ENCODE data around the gene NOC2L.

DNA sequence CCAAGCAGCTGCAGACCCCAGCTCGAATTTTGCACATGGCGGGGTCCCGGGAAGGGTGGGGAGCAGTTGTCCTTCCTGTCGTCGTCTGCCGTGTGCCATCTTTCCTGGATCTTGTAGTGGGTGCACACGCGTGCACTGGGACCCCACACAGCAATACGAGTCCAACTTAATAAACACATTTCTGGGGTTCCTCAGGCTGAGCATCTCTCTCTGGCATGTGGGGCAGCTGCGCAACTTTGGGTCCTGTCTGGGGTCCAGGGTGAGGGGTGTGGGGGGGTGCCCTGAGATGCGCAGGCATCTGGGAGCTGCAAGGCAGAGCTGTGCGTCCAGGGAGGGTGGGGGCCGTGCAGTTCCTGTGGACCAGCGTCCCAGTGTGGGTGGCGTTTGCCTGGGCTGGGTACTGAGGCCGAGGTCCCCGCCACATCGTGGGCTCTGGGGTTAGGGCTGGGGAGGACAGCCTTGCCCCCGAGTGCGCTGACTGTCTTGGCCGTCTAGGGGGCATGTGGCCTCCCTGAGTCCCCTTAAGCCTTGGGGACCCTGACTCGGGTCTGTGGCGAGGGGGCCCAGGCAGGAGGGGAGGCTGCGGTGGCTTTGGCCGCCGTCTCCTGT is 6.6 kb upstream of the NOC2L start:
- TF ChIP-seq YY1 (IDR thresholded peaks at IDR 0.05; ENCODE audit: low read depth) = no peak
- no peak for TF ChIP-seq CREB1 (IDR thresholded peaks at IDR 0.05; ENCODE audit: low read depth)
- TF ChIP-seq, protein P1, sequence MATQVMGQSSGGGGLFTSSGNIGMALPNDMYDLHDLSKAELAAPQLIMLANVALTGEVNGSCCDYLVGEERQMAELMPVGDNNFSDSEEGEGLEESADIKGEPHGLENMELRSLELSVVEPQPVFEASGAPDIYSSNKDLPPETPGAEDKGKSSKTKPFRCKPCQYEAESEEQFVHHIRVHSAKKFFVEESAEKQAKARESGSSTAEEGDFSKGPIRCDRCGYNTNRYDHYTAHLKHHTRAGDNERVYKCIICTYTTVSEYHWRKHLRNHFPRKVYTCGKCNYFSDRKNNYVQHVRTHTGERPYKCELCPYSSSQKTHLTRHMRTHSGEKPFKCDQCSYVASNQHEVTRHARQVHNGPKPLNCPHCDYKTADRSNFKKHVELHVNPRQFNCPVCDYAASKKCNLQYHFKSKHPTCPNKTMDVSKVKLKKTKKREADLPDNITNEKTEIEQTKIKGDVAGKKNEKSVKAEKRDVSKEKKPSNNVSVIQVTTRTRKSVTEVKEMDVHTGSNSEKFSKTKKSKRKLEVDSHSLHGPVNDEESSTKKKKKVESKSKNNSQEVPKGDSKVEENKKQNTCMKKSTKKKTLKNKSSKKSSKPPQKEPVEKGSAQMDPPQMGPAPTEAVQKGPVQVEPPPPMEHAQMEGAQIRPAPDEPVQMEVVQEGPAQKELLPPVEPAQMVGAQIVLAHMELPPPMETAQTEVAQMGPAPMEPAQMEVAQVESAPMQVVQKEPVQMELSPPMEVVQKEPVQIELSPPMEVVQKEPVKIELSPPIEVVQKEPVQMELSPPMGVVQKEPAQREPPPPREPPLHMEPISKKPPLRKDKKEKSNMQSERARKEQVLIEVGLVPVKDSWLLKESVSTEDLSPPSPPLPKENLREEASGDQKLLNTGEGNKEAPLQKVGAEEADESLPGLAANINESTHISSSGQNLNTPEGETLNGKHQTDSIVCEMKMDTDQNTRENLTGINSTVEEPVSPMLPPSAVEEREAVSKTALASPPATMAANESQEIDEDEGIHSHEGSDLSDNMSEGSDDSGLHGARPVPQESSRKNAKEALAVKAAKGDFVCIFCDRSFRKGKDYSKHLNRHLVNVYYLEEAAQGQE (IDR thresholded peaks at IDR 0.05; ENCODE audit: low read depth) = no peak
- TF ChIP-seq USF1 (IDR thresholded peaks at IDR 0.05) = no peak
- TF ChIP-seq NFIC (IDR thresholded peaks at IDR 0.05) = no peak
- no peak for TF ChIP-seq EP300 (IDR thresholded peaks at IDR 0.05; ENCODE audit: borderline replicate concordance)
- no peak for TF ChIP-seq TEAD4 (IDR thresholded peaks at IDR 0.05)
- TF ChIP-seq CEBPB (IDR thresholded peaks at IDR 0.05) = no peak
- no peak for TF ChIP-seq TAF1 (IDR thresholded peaks at IDR 0.05; ENCODE audit: low read depth)
- no peak for TF ChIP-seq FOXM1 (IDR thresholded peaks at IDR 0.05; ENCODE audit: borderline replicate concordance, low read depth)
- no peak for TF ChIP-seq EGR1 (IDR thresholded peaks at IDR 0.05)
- TF ChIP-seq RAD21 (IDR thresholded peaks at IDR 0.05; ENCODE audit: low read depth) = no peak
- TF ChIP-seq TCF12 (IDR thresholded peaks at IDR 0.05; ENCODE audit: low read depth) = no peak
- no peak for TF ChIP-seq ZBTB7A (IDR thresholded peaks at IDR 0.05; ENCODE audit: low read depth)
